K562 (cell line): ENCODE data around the gene IMP4. TPM values are rescaled to one million over a fixed set of nuclear protein-coding genes. Genes with fewer than 3 reads are reported as not detected.
A peak's percentile ranks its signal among the peaks of the same experiment; 100 is the strongest.

Experiments
- ATAC-seq: fragments of 200-7000 bp; cut with Tn5 transposase; 3 replicates; pipeline ENCODE4 v1.9.1; 2020; ENCODE audit warnings: moderate library complexity
- BruUV-seq: library from RNA; stranded (reverse); fragments of 400-500 nt; replicated peaks from 2 replicates; lab custom pipeline; 2021; lab: Mats Ljungman, UMichigan
- CTCF ChIA-PET: fragments of 300-600 bp; formaldehyde crosslinking; extraction: SDS; loops from one replicate; lab custom pipeline; 2021; ENCODE audit warnings: low intra/inter-chr PET ratio; lab: Yijun Ruan, JAX
- POLR2A ChIA-PET: fragments of 300-600, 350-650 bp; sonication (Branson Sonifier 250); formaldehyde crosslinking; extraction: SDS; loops from one replicate; lab custom pipeline; 2021; ENCODE audit warnings: antibody characterized with exemption, inconsistent platforms; lab: Yijun Ruan, JAX
- DNase-seq, 4 experiments: peaks; one replicate each; pipeline versions ENCODE4 v3.0.0 to v3.0.0-alpha.2; 2011 to 2018; ENCODE audit warnings: low spot score in 3 of 4, mixed read lengths in 3 of 4; ENCODE audit errors: extremely low read depth in 1 of 4
- FAIRE-seq: peaks from 2 replicates; lab custom pipeline; 2011; peaks lifted over from hg19 to GRCh38; lab: Jason Lieb, UNC
- H2AFZ ChIP-seq: 2 replicates; pipeline ENCODE4 v1.6.0; 2011; ENCODE audit warnings: low read depth, low read length, control low read depth, inconsistent platforms
- H3K27ac ChIP-seq: fragments of 200-600 bp; 3 replicates; pipeline ENCODE4 v1.8.0; 2011; ENCODE audit warnings: low read depth, mild to moderate bottlenecking, control low read depth, inconsistent platforms, low read length, moderate library complexity, mixed read lengths; ENCODE audit errors: extremely low read depth
- H3K27me3 ChIP-seq, 2 experiments: fragments of 300-600 bp in 1 of 2; 2 replicates in 1 of 2; 3 replicates in 1 of 2; pipeline versions ENCODE4 v1.6.0 to v1.8.0; 2011; ENCODE audit warnings: inconsistent platforms in 2 of 2, low read length in 2 of 2, mild to moderate bottlenecking in 1 of 2, mixed read lengths in 1 of 2, moderate library complexity in 1 of 2; ENCODE audit not compliant: control insufficient read depth in 2 of 2, insufficient read depth in 2 of 2
- H3K36me3 ChIP-seq: fragments of 300-600 bp; 3 replicates; pipeline ENCODE4 v1.8.0; 2011; ENCODE audit warnings: mild to moderate bottlenecking, low read length, inconsistent platforms; ENCODE audit not compliant: control insufficient read depth, insufficient read depth
- H3K4me1 ChIP-seq, 2 experiments: fragments of 200-600 bp in 1 of 2; replicated peaks in 1 of 2; 2 replicates in 1 of 2; 3 replicates in 1 of 2; pipeline versions ENCODE4 v1.5.1 to v1.8.0; 2011; ENCODE audit warnings: inconsistent platforms in 2 of 2, low read length in 2 of 2, mild to moderate bottlenecking in 1 of 2, mixed read lengths in 1 of 2, moderate library complexity in 1 of 2; ENCODE audit not compliant: control insufficient read depth in 2 of 2, insufficient read depth in 2 of 2
- H3K4me2 ChIP-seq: 2 replicates; pipeline ENCODE4 v1.6.1; 2011; ENCODE audit warnings: low read length, control low read depth, inconsistent platforms, mixed read lengths; ENCODE audit not compliant: insufficient read depth
- H3K4me3 ChIP-seq: fragments of 200-600 bp; sonication (generic), shearing (Covaris generic); 2 replicates; pipeline ENCODE4 v1.5.1; 2016; ENCODE audit warnings: control low read depth, inconsistent platforms
- H3K79me2 ChIP-seq: fragments of 200-600 bp; 3 replicates; pipeline ENCODE4 v1.8.0; 2011; ENCODE audit warnings: low read length, inconsistent platforms; ENCODE audit not compliant: control insufficient read depth, insufficient read depth
- H3K9ac ChIP-seq, 2 experiments: 2 replicates each; pipeline versions ENCODE4 v1.6.0 to v1.6.1; 2011; ENCODE audit warnings: low read depth in 2 of 2, low read length in 2 of 2, control low read depth in 1 of 2, inconsistent platforms in 1 of 2, mild to moderate bottlenecking in 1 of 2, mixed read lengths in 1 of 2; ENCODE audit not compliant: insufficient read depth in 1 of 2
- H3K9me1 ChIP-seq: one replicate; pipeline ENCODE4 v1.6.0; 2011; ENCODE audit warnings: inconsistent platforms, mild to moderate bottlenecking, low read length, moderate library complexity; ENCODE audit not compliant: control insufficient read depth, insufficient read depth
- H3K9me3 ChIP-seq: replicated peaks from 2 replicates; pipeline ENCODE4 v1.5.1; 2011; ENCODE audit warnings: low read depth, low read length, inconsistent platforms; ENCODE audit not compliant: control insufficient read depth, insufficient read depth
- H4K20me1 ChIP-seq: replicated peaks from 2 replicates; pipeline ENCODE4 v1.6.1; 2011; ENCODE audit warnings: low read length, inconsistent platforms, mixed read lengths; ENCODE audit not compliant: control insufficient read depth, insufficient read depth
- CXXC5 ChIP-seq: fragments of 250-450 bp; sonication (Bioruptor Pico); IDR thresholded peaks from 2 replicates; pipeline ENCODE4 v1.8.0; 2022; ENCODE audit warnings: inconsistent platforms, mild to moderate bottlenecking, moderate library complexity
- MAFK ChIP-seq: IDR thresholded peaks from 2 replicates; pipeline ENCODE4 v1.6.1; 2011; ENCODE audit warnings: low read length, improper control_type of control experiment
- PCBP1 ChIP-seq: fragments of 200-400 bp; formaldehyde crosslinking; IDR thresholded peaks from 2 replicates; pipeline ENCODE4 v1.6.1; 2018; ENCODE audit warnings: mild to moderate bottlenecking, low read depth, low read length; ENCODE audit not compliant: poor library complexity, severe bottlenecking
- RREB1 ChIP-seq: fragments of 250-450 bp; sonication (Bioruptor Pico); IDR thresholded peaks from 2 replicates; pipeline ENCODE4 v1.4.0; 2020
- SPI1 ChIP-seq: IDR thresholded peaks from 2 replicates; pipeline ENCODE4 v1.6.1; 2011; ENCODE audit warnings: low read depth, low read length, control low read depth, borderline replicate concordance
- SREBF1 ChIP-seq: fragments of 150-350 bp; IDR thresholded peaks from 2 replicates; pipeline ENCODE4 v1.6.1; 2014; ENCODE audit warnings: antibody characterized with exemption, low read depth, low read length, borderline replicate concordance
- SUPT5H ChIP-seq: fragments of 450-650 bp; IDR thresholded peaks from 2 replicates; pipeline ENCODE4 v1.6.1; 2016
- TAF1 ChIP-seq: IDR thresholded peaks from 2 replicates; pipeline ENCODE4 v1.6.1; 2011; ENCODE audit warnings: mild to moderate bottlenecking, low read length, moderate library complexity; ENCODE audit not compliant: insufficient read depth, control insufficient read depth, severe bottlenecking; ENCODE audit errors: extremely low read depth
- UBTF ChIP-seq, 2 experiments: IDR thresholded peaks; 2 replicates each; pipeline ENCODE4 v1.6.1; 2012; ENCODE audit warnings: improper control_type of control experiment in 2 of 2, low read depth in 2 of 2, low read length in 2 of 2, borderline replicate concordance in 1 of 2
- ZNF124 ChIP-seq: sonication (generic); formaldehyde crosslinking; IDR thresholded peaks from 2 replicates; pipeline ENCODE4 v1.8.1; 2022; ENCODE audit warnings: missing genetic modification reagents
- WGBS: fragments of 100-300 bp; shearing (Covaris generic); methylation state at CpG from one replicate; pipeline ENCODE4 v1.1.6; 2016; ENCODE audit warnings: low coverage, mixed read lengths; ENCODE audit not compliant: insufficient coverage; ENCODE audit errors: missing lambda C conversion rate; 5-methylcytosine and 5-hydroxymethylcytosine counted together
- in situ Hi-C: fragments of 300-500 bp; cut with MboI; formaldehyde crosslinking; loops from 4 replicates; pipeline ENCODE4 v1.15.0; 2018; ENCODE audit warnings: inconsistent platforms, mixed read lengths
- intact Hi-C: fragments of 100-400 bp; cut with micrococcal nuclease; formaldehyde crosslinking; loops from 2 replicates; pipeline ENCODE4 v1.14.2; 2022
- polyA plus RNA-seq, 8 experiments: library from polyadenylated mRNA; depleted of rRNA in 4 of 8; stranded (reverse) in 5 of 8; unstranded in 3 of 8; fragments of >200 nt; fragmentation: Nextera tagmentation in 2 of 8; fragmentation: Illumina TruSeq in 1 of 8; extraction: Ambion mirVana in 2 of 8; extraction: Trizol in 1 of 8; gene quantifications; 2 replicates each; pipeline versions ENCODE4 v1.2.1 to v1.2.3, GENCODE V29; 2011 to 2014; ENCODE audit warnings: inconsistent platforms in 1 of 8, missing spikeins in 1 of 8
- total RNA-seq, 7 experiments: library from RNA; depleted of rRNA in 6 of 7; stranded (reverse); fragments of >200 nt in 6 of 7; fragmentation: Illumina TruSeq in 2 of 7; extraction: Trizol in 2 of 7; gene quantifications; 2 replicates each; pipeline versions ENCODE4 v1.2.1 to v1.2.3, GENCODE V29; 2011 to 2021; ENCODE audit warnings: low replicate concordance in 1 of 7

Gene IMP4
- total and polyA plus RNA-seq, 9 of the 15 experiments (the other 6 are each of a cell fraction or from before 2014, with no cell fraction given): 35.4 to 209 (median 100.0) TPM

- H3K9me3 ChIP-seq: no peaks in the 10 kb centered on the region
- H3K27ac ChIP-seq: peak overlapping the region; percentile 55
- peak overlapping the region; percentile 39 for H3K4me3 ChIP-seq
- no peaks in the 10 kb centered on the region for H3K27me3 ChIP-seq
- intact Hi-C loops: no loop called here
- DNase-seq: peak; percentile 64 to 77 (median 70)
- H3K4me2 ChIP-seq: peak overlapping the region; percentile 63
- H2AFZ ChIP-seq: peak overlapping the region; percentile 67
- no peaks in the 10 kb centered on the region for H3K9me1 ChIP-seq
- ChIA-PET POLR2A (interaction anchor here (1.0 to 2.2 kb wide), 2 partner anchors 13 to 49 kb away, joined by 3 to 6 read pairs; partner anchors contain the start of gene IMP4), CTCF (no interaction called here)
- no peaks in the 10 kb centered on the region for H3K36me3 ChIP-seq
- peak overlapping the region; percentile 8 to 88; a peak in 3 of 4 replicates for H3K9ac ChIP-seq
- BruUV-seq: no TSS peak
- 57% methylated on average over 46 of the region's 59 CpGs for WGBS
- peak; percentile 51 for FAIRE-seq
- no peaks in the 10 kb centered on the region for H4K20me1 ChIP-seq
- peaks cover 12 to 18% of the 10 kb centered on the region in 2 experiments; a peak in 4 of 5 replicates for H3K4me1 ChIP-seq
- in situ Hi-C loops: loop anchor here (25.0 kb wide), 1 partner anchor 196 kb away; the partner anchor contains the start of gene CFC1
- peak; percentile 95 for ATAC-seq
- H3K79me2 ChIP-seq: no peaks in the 10 kb centered on the region
- TF ChIP-seq RREB1 (CRISPR knock-in tag): no peak
- TF ChIP-seq MAFK: no peak
- TF ChIP-seq TAF1: peak; percentile 56
- TF ChIP-seq SUPT5H: 0 out of 2 replicates have a peak, but pooled peaks have one; percentile 34
- 0 out of 2 replicates have a peak, but pooled peaks have one; percentile 36 for TF ChIP-seq CXXC5 (CRISPR knock-in tag)
- no peak for TF ChIP-seq UBTF (IDR thresholded peaks at IDR 0.05; ENCODE audit: borderline replicate concordance in 1 of 2, low read depth in 2 of 2, low read length in 2 of 2)
- no peak for TF ChIP-seq ZNF124
- TF ChIP-seq SPI1: no peak
- no peak for TF ChIP-seq PCBP1
- TF ChIP-seq SREBF1: no peak
These were observed 48.6 kb downstream of the IMP4 start for GRCh38 chr2:130391058-130391871.
